ENCODE data around the gene ZNF385C.

The ZNF385C gene

GRCh38 chr17:42131232-42131631 lies 33.0 kb upstream of the ZNF385C start:
- no peak overlapping the region for H3K4me3 ChIP-seq (replicated peaks; ENCODE audit: low read depth, low read length)
- TF ChIP-seq CTCF (IDR thresholded peaks at IDR 0.05; ENCODE audit: low read depth, low read length, missing control alignments), result no peak
- no peak for DNase-seq (ENCODE audit: extremely low read depth, low read depth)

- TF ChIP-seq CTCF (IDR thresholded peaks at IDR 0.05; ENCODE audit: low read depth, low read length, missing control alignments), result no peak
- H3K4me3 ChIP-seq (replicated peaks; ENCODE audit: low read depth, low read length), result no peak overlapping the region
- DNase-seq (ENCODE audit: extremely low read depth, low read depth), result no peak
Observed at GRCh38 chr17:42130310-42130936, 32.1 kb upstream of the ZNF385C start.

- no peak for TF ChIP-seq CTCF (IDR thresholded peaks at IDR 0.05; ENCODE audit: low read depth, low read length, missing control alignments)
- DNase-seq (ENCODE audit: extremely low read depth, low read depth), result no peak
- no peak overlapping the region for H3K4me3 ChIP-seq (replicated peaks; ENCODE audit: low read depth, low read length)
Observed at GRCh38 chr17:42129109-42129837, 31.0 kb upstream of the ZNF385C start.

- DNase-seq (ENCODE audit: extremely low read depth, low read depth), result no peak
- H3K4me3 ChIP-seq (replicated peaks; ENCODE audit: low read depth, low read length), result no peak overlapping the region
- no peak for TF ChIP-seq CTCF (IDR thresholded peaks at IDR 0.05; ENCODE audit: low read depth, low read length, missing control alignments)
Observed at GRCh38 chr17:42127414-42127813, 29.1 kb upstream of the ZNF385C start.

GRCh38 chr17:42126836-42127235 lies 28.6 kb upstream of the ZNF385C start:
- no peak overlapping the region for H3K4me3 ChIP-seq (replicated peaks; ENCODE audit: low read depth, low read length)
- no peak for TF ChIP-seq CTCF (IDR thresholded peaks at IDR 0.05; ENCODE audit: low read depth, low read length, missing control alignments)
- DNase-seq (ENCODE audit: extremely low read depth, low read depth), result no peak

- TF ChIP-seq CTCF (IDR thresholded peaks at IDR 0.05; ENCODE audit: low read depth, low read length, missing control alignments), result no peak
- H3K4me3 ChIP-seq (replicated peaks; ENCODE audit: low read depth, low read length), result no peak overlapping the region
- DNase-seq (ENCODE audit: extremely low read depth, low read depth), result no peak
Observed at GRCh38 chr17:42125565-42125964, 27.3 kb upstream of the ZNF385C start.
